GM10248 (cell line): Measurements from ENCODE around the gene PKHD1.

Experiments used
- CTCF ChIA-PET: fragments of 300-600 bp; sonication (Branson Sonifier 250); formaldehyde crosslinking; extraction: SDS; loops from one replicate; lab custom pipeline; 2021; ENCODE audit warnings: antibody characterized with exemption; lab: Yijun Ruan, JAX
- POLR2A ChIA-PET: fragments of 350-650 bp; sonication (Branson Sonifier 250); formaldehyde crosslinking; extraction: SDS; loops from one replicate; lab custom pipeline; 2020; ENCODE audit warnings: antibody characterized with exemption; lab: Yijun Ruan, JAX
- DNase-seq: peaks from one replicate; pipeline ENCODE4 v3.0.0; 2012; ENCODE audit errors: extremely low spot score
- CTCF ChIP-seq: IDR thresholded peaks from 2 replicates; pipeline ENCODE4 v1.5.1; 2012; ENCODE audit warnings: mild to moderate bottlenecking, low read depth; ENCODE audit errors: extremely low read depth, missing control alignments, control extremely low read depth

PKHD1 gene

DNA sequence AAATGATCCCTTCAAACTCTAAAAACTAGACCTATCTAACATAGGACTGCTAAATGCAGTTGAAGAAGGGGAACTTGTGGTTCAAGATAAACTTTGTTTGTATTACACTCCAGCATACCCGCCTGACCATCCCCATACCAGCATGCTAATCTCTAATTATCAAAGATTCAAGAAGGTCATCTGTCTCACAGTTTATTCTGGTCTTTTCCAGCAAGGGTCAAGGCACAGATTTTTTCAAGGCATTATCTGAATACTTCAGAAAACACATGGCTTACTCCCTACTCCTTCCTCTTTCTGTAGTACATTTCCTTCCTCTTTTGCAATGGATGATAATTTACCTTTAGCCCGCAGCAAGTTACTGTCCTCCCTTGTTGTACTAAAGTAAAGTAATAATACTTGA, 174.1 kb downstream of the PKHD1 start:
- CTCF ChIA-PET, result no interaction called here
- no peak for DNase-seq
- POLR2A ChIA-PET, result interaction anchor here (0.6 kb wide), 1 partner anchor 15 kb away, joined by 3 read pairs; no protein-coding TSS in a partner anchor
- TF ChIP-seq CTCF, result no peak

- DNase-seq, result no peak
- ChIA-PET POLR2A (no interaction called here), CTCF (interaction anchor here (0.9 to 1.6 kb wide), 2 partner anchors 9 to 18 kb away, joined by 3 to 4 read pairs; no protein-coding TSS in a partner anchor)
- TF ChIP-seq CTCF, result no peak
These were observed 176.6 kb downstream of the PKHD1 start for GRCh38 chr6:51910851-51911250.

- no peak for TF ChIP-seq CTCF
- CTCF ChIA-PET, result interaction anchor here (1.0 to 2.5 kb wide), 7 partner anchors 14 to 40 kb away, joined by 3 to 16 read pairs (median 3); no protein-coding TSS in a partner anchor
- POLR2A ChIA-PET, result no interaction called here
- no peak for DNase-seq
These were observed 179.2 kb downstream of the PKHD1 start for GRCh38 chr6:51908243-51908642.

GRCh38 chr6:51901766-51902764, 185.3 kb downstream of the PKHD1 start:
- no peak for DNase-seq
- TF ChIP-seq CTCF, result no peak
- ChIA-PET CTCF (interaction anchor here (0.9 to 1.7 kb wide), 7 partner anchors 9 to 32 kb away, joined by 3 to 7 read pairs (median 4); no protein-coding TSS in a partner anchor), POLR2A (interaction anchor here (0.6 to 1.2 kb wide), 2 partner anchors 22 to 26 kb away, joined by 3 read pairs; no protein-coding TSS in a partner anchor)

DNA sequence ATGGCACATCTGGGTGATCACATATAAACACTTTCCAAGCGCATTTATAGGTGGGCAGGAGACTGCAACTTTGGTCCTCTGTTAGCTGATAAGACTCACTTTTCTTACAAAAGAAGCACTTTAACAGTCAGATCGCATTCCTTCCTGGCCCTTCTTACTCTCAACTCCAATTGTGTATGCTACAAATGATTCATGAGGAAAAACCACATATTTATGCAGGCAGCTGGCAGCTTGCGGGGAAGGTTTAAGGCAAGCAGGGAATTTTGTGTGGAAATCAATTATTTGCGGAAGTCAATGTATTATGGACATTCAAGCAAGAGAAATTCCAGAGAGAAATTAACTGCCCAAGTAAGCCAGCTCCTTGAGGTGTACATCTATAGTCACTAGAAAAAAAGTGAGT, 194.0 kb downstream of the PKHD1 start:
- no peak for TF ChIP-seq CTCF
- CTCF ChIA-PET, result interaction anchor here (0.8 to 2.7 kb wide), 12 partner anchors 8 to 1074 kb away, joined by 3 to 8 read pairs (median 4); partner anchors contain the start of gene TFAP2B
- no peak for DNase-seq
- POLR2A ChIA-PET, result no interaction called here

- no peak for DNase-seq
- POLR2A ChIA-PET, result no interaction called here
- CTCF ChIA-PET, result interaction anchor here (1.0 to 2.7 kb wide), 7 partner anchors 8 to 32 kb away, joined by 3 to 8 read pairs (median 3); no protein-coding TSS in a partner anchor
- no peak for TF ChIP-seq CTCF
These were observed 194.7 kb downstream of the PKHD1 start for GRCh38 chr6:51892750-51893149.
